Duodenal mucosa (tissue), 2 donors: ENCODE data around the gene TNRC18.
"Not testable (repeated sequence)": the region's sequence is repeated elsewhere in the genome, so short reads cannot be mapped to it uniquely, and the experiment has no call there.

Source experiments
- H3K27ac ChIP-seq: one replicate; pipeline ENCODE4 v1.7.0; 2013; ENCODE audit warnings: low read depth, low read length
- H3K27me3 ChIP-seq, 2 donors: one replicate each; pipeline ENCODE4 v1.7.0; 2013; ENCODE audit warnings: low read length in 2 of 2, control low read depth in 1 of 2; ENCODE audit not compliant: insufficient read depth in 2 of 2, control insufficient read depth in 1 of 2
- H3K36me3 ChIP-seq, 2 donors: one replicate each; pipeline ENCODE4 v1.7.0; 2013; ENCODE audit warnings: low read length in 2 of 2, control low read depth in 1 of 2; ENCODE audit not compliant: insufficient read depth in 2 of 2, control insufficient read depth in 1 of 2
- H3K4me1 ChIP-seq, 2 donors: one replicate each; pipeline ENCODE4 v1.7.0; 2013; ENCODE audit warnings: low read length in 2 of 2, control low read depth in 1 of 2; ENCODE audit not compliant: insufficient read depth in 2 of 2, control insufficient read depth in 1 of 2
- H3K4me3 ChIP-seq, 2 donors: one replicate each; pipeline ENCODE4 v1.7.0; 2013; ENCODE audit warnings: low read length in 2 of 2, low read depth in 1 of 2
- H3K9ac ChIP-seq, 2 donors: one replicate each; pipeline ENCODE4 v1.7.0; 2013; ENCODE audit warnings: low read length in 2 of 2, low read depth in 1 of 2
- H3K9me3 ChIP-seq, 2 donors: one replicate each; pipeline ENCODE4 v1.7.0; 2013; ENCODE audit warnings: low read length in 2 of 2, control low read depth in 1 of 2; ENCODE audit not compliant: control insufficient read depth in 1 of 2

TNRC18 gene

GRCh38 chr7:5286933-5287332 is 136.7 kb downstream of the TNRC18 start:
- H3K27ac ChIP-seq, result no peak overlapping the region
- no peak overlapping the region for H3K4me3 ChIP-seq
- peaks cover 0 to 12% of the 10 kb centered on the region in 2 donors for H3K4me1 ChIP-seq
- no peaks in the 10 kb centered on the region for H3K36me3 ChIP-seq
- no peaks in the 10 kb centered on the region for H3K9me3 ChIP-seq
- no peaks in the 10 kb centered on the region for H3K27me3 ChIP-seq
- H3K9ac ChIP-seq, result no peak overlapping the region

GRCh38 chr7:5284304-5285281 is 139.0 kb downstream of the TNRC18 start:
- Histone ChIP-seq H3K9me3 (no peaks in the 10 kb centered on the region), H3K27me3 (no peaks in the 10 kb centered on the region), H3K36me3 (no peaks in the 10 kb centered on the region), H3K4me3 (peak overlapping the region in 1 of 2 donors; percentile 17), H3K27ac (no peak overlapping the region), H3K9ac (no peak overlapping the region), H3K4me1 (peaks cover 0 to 12% of the 10 kb centered on the region in 2 donors)

- Histone ChIP-seq H3K36me3 (no peaks in the 10 kb centered on the region), H3K27me3 (no peaks in the 10 kb centered on the region), H3K9me3 (no peaks in the 10 kb centered on the region), H3K9ac (no peak overlapping the region), H3K27ac (no peak overlapping the region), H3K4me1 (peaks cover 0 to 9% of the 10 kb centered on the region in 2 donors), H3K4me3 (peak overlapping the region; percentile 15 to 32)
Observed at GRCh38 chr7:5283421-5284303, 140.0 kb downstream of the TNRC18 start.

GRCh38 chr7:5282543-5283316 is 140.9 kb downstream of the TNRC18 start, which contains the start of gene SLC29A4:
Gene SLC29A4 (plus strand): TSS chr7:5282943. CDS start chr7:5287817, 4,874 bp downstream.
- Histone ChIP-seq H3K9me3 (no peaks in the 10 kb centered on the region), H3K27ac (no peak within 1 kb of the TSS), H3K36me3 (no peaks in the 10 kb centered on the region), H3K9ac (no peak within 1 kb of the TSS), H3K4me3 (peak within 1 kb of the TSS; percentile 15 to 32), H3K27me3 (no peaks in the 10 kb centered on the region), H3K4me1 (peaks cover 0 to 9% of the 10 kb centered on the region in 2 donors)

GRCh38 chr7:5281598-5282500 is 141.8 kb downstream of the TNRC18 start:
- not testable (repeated sequence) for H3K36me3 ChIP-seq, H3K9ac ChIP-seq, H3K9me3 ChIP-seq, H3K4me3 ChIP-seq, H3K4me1 ChIP-seq, H3K27me3 ChIP-seq, H3K27ac ChIP-seq

GRCh38 chr7:5279734-5280133 is 143.9 kb downstream of the TNRC18 start:
- no peaks in the 10 kb centered on the region for H3K9me3 ChIP-seq
- H3K36me3 ChIP-seq, result no peaks in the 10 kb centered on the region
- no peak overlapping the region for H3K4me3 ChIP-seq
- no peak overlapping the region for H3K27ac ChIP-seq
- H3K27me3 ChIP-seq, result no peaks in the 10 kb centered on the region
- no peak overlapping the region for H3K9ac ChIP-seq
- H3K4me1 ChIP-seq, result peaks cover 0 to 7% of the 10 kb centered on the region in 2 donors

- H3K9ac ChIP-seq, result no peak overlapping the region
- H3K9me3 ChIP-seq, result no peaks in the 10 kb centered on the region
- H3K4me1 ChIP-seq, result no peaks in the 10 kb centered on the region
- no peak overlapping the region for H3K27ac ChIP-seq
- no peak overlapping the region for H3K4me3 ChIP-seq
- no peaks in the 10 kb centered on the region for H3K36me3 ChIP-seq
- H3K27me3 ChIP-seq, result peaks cover 0 to 2% of the 10 kb centered on the region in 2 donors
Observed at GRCh38 chr7:5278766-5279165, 144.9 kb downstream of the TNRC18 start.

GRCh38 chr7:5276611-5277010 is 147.0 kb downstream of the TNRC18 start:
- H3K36me3 ChIP-seq, result no peaks in the 10 kb centered on the region
- no peak overlapping the region for H3K4me3 ChIP-seq
- H3K27me3 ChIP-seq, result peaks cover 0 to 3% of the 10 kb centered on the region in 2 donors
- no peaks in the 10 kb centered on the region for H3K4me1 ChIP-seq
- H3K27ac ChIP-seq, result no peak overlapping the region
- H3K9me3 ChIP-seq, result no peaks in the 10 kb centered on the region
- no peak overlapping the region for H3K9ac ChIP-seq

- not testable (repeated sequence) for H3K27me3 ChIP-seq, H3K9ac ChIP-seq, H3K36me3 ChIP-seq, H3K4me1 ChIP-seq, H3K9me3 ChIP-seq, H3K27ac ChIP-seq, H3K4me3 ChIP-seq
Observed at GRCh38 chr7:5276123-5276522, 147.5 kb downstream of the TNRC18 start.
